ENCODE results near the gene MYL10.
"Not testable (repeated sequence)": the region's sequence is repeated elsewhere in the genome, so short reads cannot be mapped to it uniquely, and the experiment has no call there.

Gene MYL10

DNA sequence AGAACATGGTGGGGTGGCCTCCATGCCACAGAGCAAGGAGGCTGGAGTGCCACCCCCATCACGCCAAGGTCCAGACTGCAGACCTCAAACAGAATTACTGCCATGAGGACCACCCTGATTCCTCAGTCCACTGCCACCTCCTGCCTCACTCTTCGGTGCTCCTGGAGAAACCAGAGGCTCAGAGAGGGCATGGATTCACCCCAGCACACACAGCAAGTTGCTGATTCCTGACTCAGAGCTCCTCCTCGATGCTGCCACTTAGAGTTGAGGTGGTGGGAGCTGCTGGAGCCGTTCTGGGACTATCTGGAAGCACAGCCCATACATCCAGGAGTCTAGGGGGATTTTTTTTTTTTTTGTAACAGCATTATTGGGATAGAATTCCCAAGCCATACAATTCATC is 22.0 kb upstream of the MYL10 start:
- DNase-seq (ENCODE audit: low read depth) = no peak

DNA sequence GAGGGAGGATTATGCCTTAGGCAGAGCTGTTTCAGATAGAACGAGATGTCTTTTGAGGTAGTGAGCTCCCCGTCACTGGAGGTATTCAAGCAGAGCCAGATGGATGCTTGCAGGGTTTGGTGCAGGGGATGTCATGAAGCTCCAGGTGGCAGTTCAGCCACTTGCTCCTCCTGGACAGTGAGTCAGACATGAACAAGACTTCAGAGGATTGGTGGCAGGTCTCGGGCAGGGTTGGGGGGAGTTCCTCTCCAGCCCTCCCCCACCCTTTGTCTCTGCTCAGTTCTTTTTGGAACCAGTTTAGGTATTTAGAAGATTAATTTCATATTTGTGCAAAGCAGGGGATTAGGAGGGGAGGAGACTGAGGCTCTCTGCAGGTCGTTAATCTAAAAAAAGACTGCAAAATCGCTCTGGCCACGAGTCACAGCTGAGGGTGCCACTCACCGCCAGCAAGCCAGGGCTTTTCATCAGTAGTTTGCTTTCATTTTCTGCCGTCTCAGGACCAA is 21.5 kb upstream of the MYL10 start:
- DNase-seq (ENCODE audit: low read depth) = no peak

DNA sequence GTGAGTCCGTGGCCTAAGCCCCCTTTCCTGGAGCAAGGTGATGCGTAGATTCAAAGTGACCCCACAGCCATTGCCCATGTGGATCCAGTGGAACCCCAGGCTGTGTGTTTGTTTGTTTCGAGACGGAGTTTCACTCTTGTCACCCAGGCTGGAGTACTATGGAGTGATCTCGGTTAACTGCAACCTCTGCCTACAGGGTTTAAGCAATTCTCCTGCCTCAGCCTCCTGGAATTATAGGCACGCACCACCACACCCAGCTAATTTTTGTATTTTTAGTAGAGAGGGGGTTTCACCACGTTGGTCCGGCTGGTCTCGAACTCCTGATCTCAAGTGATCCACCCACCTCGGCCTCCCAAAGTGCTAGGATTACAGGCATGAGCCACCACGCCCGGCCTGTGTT is 18.8 kb upstream of the MYL10 start:
- DNase-seq (ENCODE audit: low read depth) = not testable (repeated sequence)

DNA sequence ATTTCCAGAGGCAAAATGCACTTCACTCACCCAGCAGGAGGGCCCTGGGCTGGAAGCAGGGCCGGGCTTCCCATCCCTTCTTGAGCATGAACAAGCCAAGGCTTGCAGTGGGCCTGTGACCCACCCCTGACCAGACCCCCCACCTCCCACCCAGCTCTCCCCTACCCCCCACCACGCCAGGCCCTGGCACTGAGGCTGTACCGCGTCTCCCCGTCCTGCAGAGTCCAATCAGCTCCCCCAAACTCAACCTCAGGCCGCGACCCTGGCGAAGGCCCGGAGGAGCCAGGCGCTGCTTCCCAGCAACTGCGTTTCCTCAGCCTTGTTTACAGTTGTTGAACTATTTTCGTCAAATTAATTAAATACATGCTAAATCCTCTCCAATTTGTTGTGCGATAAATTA is 16.9 kb upstream of the MYL10 start:
- DNase-seq (ENCODE audit: low read depth) = no peak

DNA sequence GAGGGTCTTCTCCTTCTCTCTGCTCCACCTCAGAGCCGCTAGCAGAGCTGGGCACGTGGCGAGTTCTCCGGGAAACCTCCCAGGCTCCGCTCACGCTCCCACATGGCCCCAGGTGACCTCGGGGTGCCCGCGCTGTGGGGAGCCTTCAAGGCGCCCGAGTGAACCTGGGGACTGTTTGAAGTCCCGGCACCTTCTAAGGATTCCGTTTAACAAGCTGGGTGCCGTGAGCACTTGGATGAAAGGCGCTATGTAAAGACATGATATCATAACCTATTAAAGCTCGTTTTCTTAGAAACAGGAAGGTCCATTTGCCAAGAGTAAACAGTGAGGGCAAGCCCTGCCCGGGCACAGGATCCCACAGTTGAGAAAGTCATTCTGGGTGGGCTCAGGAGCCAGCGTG is 15.8 kb upstream of the MYL10 start:
- no peak for DNase-seq (ENCODE audit: low read depth)

DNA sequence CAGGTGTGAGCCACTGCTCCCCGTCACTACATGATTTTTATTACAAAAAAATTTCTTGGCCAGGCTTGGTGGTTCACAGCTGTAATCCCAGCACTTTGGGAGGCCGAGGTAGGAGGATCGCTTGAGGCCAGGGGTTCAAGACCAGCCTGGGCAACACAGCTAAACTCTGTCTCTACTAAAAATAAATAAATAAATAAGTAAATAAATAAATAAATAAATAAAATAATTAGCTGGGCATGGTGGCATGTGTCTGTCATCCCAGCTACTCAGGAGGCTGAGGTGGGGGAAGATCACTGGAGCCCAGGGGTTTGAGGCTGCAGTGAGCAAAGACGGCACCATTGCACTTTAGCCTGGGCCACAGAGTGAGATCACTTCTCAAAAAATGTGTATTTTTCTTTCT is 10.0 kb upstream of the MYL10 start:
- DNase-seq (ENCODE audit: low read depth) = not testable (repeated sequence)

DNA sequence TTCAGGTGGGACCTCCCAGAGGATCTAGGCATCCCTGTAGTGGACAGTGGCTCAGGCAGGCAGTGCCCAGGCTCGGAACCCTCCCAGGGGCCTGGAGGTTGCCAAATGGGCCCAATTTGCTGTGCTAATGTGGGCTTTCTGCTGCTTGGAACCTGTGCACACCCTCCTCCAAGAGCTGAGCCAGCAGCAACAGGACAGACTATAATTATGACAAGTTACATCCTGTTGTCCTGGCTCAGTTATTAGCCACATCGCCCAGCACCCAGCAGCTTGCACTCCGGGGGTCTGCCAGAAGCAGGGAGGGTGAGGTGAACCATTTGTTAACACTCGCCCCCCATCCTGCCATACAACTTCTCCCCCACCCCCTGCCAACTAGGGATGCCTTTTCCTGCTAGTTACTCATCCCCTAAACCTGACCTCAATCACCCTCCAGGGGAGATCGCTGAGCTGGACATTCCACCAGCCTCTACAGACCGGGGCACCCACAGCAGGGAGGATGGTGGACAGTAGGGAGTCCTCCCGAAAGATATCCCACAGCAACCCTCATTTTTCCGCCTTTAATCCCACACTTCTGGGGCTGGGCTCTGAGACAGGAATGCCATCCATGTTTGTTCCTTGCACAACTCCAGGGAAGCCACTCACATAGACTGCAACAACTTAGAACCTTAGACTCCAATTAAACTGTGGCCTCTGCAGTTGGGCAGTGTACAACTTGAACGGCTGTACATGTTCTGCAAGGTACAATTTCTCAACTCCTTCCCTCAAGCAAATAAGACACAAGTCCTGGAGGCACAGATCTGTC is 7.9 kb upstream of the MYL10 start:
- DNase-seq (ENCODE audit: low read depth) = no peak

DNA sequence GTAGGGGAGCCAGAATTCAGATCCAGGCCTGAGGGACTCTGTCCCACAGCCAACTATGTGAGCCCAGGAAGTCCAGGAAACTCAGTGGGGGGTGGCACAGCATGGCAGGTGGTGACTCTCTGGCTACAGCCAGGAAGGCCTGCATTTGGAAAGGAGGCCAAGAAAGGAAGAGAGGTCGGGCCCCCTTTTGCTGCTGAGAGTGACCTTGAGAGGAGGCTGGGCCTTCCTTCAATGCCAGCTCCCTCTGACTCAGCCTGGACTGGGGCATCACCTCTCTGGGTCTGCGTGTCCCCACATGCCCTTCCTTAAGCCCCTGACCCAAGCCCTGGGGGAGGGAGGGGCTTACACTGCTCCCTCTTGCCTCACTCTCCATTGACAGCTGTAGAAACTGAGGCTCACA is 6.4 kb upstream of the MYL10 start:
- no peak for DNase-seq (ENCODE audit: low read depth)

DNA sequence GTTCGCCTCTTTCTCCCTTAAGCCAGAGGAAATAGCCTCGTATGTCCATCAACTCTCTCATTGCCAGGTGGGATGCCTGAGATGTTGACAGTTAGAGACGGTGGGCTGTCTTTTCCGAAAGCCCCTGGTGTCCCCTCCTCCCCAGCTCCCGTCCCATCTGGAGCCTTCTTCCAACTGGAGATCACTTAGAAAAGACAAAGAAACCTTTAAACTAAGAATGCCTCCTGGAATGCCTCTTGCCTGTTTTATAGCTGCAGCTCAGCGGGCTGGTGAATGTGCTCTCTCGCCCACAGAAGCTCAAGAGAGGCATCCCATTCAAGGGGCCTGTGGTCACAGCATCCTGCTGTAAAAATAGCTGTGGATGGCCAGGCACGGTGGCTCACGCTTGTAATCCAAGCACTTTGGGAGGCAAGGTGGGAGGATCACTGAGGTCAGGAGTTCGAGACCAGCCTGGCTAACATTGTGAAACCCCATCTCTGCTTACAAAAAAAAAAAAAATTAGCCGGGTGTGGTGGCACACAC is 5.2 kb upstream of the MYL10 start:
- no peak for DNase-seq (ENCODE audit: low read depth)

DNA sequence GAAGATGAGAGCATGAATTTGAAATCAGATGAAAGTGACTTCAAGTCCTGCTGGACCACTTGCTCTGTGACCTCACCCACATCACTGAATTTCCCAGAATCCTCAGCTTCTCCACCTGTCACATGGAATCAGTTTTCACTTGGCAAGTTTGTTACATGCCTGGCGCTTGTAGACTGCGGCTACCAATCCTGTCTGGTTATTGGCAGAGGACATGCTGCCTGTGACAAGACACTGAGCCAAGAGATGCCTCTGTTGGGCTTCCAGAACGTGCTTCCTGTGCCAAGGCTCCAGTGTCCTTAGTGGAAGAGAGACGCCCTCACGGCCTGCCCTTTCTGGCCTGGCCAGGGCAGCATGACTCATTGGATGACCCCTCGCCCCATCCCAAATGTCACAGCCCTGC is 4.4 kb upstream of the MYL10 start:
- DNase-seq (ENCODE audit: low read depth) = no peak

DNA sequence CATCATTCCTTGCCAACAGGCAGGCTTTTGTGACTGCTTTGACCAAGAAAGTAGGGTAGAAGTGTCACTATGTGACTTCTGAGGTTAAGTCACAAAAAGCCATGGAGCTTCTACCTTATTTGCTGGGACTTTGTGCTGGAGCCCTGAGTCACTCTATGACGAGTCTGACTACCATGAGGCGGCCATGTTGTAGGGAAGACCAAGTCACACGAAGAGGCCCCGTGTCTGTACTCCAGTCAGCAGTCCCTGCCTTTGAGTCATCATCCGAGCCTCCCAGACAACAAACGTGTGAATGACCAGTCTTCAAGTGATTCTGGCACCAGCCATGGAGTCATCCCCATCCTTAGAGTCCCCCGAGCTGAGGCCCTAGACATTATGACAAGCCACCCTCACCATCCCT is 3.5 kb upstream of the MYL10 start:
- DNase-seq (ENCODE audit: low read depth) = no peak

DNA sequence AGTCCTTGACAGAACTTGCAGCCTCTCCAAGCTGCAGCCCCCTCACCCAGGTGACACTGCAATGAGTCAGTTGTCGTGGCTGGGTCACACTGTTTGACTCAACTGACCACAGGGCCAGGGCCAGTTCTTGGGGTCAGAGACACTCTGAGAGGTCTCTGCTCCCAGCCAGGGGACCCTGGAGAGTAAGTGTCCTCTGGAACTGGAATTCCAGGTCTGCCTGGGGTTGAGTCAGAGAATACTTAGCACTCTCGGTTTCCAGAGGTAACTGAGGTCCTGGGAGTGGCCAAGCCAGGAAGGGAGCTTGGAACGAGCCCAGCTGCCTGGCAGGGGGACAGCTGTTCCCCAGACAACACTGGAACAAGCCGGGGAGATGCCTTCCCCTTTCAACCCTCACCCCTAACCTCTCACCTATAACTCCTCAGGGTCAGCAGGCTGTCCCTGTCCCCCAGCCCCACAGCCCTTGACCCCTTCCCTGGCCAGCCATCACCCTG is 2.2 kb upstream of the MYL10 start:
- DNase-seq (ENCODE audit: low read depth) = no peak

DNA sequence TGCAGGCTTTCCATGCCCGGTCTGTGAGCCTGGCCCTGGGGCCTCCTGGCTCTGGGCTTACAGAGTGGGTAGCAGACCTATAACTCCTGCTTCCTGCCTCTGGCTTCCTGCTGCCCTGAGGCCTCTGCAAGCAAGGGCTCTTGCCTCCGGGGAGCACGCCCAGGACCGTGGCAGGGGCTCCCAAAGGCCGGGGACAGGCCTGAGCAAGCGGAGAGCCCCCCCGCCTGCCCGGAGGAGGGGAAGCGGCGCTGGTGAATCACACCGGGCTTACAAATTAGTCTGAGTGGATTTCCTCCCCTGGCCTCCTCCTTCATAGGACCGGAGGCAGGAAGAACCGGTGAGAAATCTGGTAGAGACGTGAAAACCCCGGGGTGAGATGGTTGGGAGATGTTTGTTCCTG is 1.5 kb upstream of the MYL10 start:
- DNase-seq (ENCODE audit: low read depth) = no peak

DNA sequence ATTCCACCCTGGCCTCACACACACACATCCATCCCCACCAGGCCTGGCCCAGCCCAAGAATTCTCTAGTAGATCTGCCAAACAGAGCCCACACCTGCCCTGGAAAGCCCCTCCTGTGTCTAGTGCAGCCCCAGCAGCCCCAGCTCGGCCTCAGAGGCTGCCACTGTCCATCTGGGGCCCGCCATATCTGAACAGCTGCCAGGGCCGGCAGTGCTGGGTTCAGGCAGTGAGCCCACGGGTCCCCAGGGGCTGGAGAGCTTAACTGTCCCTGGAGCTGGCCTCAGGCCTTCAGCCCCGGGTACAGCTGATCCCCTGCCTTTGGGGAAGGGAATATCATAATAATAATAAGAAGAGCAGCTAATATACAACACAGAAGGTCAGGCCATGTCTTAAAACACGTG is 574 bp downstream of the MYL10 start:
- no peak for DNase-seq (ENCODE audit: low read depth)

DNA sequence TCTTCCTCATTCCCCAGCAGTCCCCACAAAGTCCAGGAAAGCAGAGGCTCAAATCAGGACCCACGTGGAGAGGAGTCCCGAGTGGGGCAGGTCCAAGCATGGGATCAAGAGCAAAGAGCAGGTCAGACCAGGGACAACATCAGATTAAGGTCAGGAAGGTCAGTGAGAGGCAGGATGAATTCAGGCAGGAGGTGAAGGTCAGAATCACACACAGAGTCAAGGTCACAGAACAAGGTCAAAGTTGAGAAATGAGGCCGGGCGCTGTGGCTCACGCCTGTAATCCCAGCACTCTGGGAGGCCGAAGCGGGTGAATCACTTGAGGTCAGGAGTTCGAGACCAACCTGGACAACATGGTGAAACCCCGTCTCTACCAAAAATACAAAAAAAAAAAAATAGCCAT is 2.3 kb downstream of the MYL10 start:
- DNase-seq (ENCODE audit: low read depth) = no peak

DNA sequence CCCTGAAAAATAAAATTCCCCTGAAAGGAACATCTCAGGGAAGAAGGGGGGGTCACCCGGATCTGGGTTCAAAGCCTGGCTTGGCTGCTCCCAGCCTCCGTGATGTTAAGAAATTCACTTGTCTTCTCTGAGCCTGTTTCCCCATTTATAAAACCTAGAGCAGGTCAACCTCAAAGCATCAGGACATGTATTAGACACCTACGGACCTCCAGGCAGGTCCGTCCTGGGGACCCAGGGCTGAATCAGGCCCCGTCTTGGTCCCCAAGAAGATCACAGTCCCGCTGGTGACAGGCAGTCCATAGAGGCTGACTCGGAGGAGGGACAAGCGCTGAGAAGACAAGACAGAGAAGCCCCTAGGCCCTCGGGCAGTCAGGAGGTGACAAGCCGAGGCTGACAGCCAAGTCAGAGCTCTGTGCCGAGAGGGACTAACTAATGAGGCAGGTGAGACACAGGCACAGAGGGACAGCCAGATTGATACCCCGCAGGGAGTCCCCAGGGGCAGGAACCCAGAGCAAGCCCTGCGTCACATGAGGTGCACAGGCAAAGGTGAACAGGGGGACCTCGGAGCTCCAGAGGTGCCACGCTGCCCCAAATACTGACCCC is 2.9 kb downstream of the MYL10 start:
- DNase-seq (ENCODE audit: low read depth) = no peak

DNA sequence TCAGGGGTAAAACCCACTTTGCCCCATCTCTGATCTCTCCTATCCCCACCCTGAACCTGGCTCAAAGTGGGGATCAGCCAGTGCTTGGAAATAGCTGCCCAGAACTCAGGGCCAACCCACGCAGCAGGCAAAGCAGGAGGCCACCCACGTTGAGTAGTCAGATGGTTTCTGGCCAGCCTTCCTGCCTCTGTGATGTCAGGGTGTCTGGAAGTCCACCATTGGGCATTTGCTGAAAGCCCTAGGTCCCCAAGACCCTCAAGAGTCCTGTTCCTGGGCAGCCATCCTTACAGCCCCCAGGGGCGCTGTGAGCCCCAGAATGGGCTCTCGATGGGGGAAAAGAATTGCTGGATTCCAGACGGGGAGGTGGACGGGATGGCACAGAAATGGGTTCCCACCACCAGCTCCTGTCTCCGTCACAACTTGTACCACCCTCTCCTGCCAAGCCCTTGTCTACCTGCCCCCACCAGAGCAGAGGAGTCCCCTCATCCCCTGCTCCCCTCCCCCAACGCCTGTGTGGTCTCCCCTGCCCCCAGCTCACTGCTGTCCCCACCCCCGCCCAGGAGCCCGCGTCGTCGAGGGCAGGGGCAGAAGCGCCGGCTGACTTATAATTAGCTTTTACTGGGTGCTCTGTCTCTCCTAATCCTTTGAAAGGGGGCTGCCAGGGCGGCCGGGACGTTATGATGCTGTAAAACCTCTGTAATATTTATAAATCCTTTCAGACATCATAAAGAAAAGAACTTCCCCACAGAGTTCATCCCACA is 3.9 kb downstream of the MYL10 start:
- no peak for DNase-seq (ENCODE audit: low read depth)

DNA sequence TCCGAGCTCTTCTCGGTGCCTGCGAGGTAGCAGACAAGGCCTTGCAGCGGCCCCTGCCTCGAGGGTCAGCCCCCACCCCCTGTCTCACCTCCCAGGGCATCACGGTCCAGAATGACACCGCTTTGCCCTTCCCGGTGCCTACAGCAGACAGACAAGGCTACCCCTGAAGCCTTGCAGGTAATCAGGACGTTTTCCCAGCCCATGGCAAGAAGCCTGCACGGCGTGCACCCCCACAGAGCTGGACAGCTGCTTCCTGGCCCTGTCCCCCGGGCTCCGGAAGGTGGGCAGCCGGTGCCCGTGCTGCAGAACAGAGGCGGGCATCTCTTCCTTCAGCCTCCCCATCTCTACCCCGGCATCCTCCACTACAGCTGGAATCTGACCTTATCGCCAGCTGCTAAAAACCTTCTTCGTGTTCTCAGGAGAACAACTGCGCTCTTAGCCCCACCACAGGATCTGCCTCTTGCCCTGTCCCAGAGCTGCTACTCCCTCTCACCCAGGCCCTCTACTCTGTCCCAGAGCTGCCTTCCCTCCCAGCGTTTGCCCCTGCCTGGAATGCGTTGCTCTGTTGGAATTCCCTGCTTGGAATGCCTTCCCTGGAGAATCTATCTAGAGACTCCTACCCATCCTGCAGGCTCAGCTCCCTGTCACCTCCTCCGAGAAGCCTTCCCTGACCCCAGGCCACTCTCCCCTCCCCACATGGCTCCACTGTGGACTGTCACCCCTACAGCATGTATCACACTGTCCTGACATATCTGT is 4.7 kb downstream of the MYL10 start:
- no peak for DNase-seq (ENCODE audit: low read depth)

DNA sequence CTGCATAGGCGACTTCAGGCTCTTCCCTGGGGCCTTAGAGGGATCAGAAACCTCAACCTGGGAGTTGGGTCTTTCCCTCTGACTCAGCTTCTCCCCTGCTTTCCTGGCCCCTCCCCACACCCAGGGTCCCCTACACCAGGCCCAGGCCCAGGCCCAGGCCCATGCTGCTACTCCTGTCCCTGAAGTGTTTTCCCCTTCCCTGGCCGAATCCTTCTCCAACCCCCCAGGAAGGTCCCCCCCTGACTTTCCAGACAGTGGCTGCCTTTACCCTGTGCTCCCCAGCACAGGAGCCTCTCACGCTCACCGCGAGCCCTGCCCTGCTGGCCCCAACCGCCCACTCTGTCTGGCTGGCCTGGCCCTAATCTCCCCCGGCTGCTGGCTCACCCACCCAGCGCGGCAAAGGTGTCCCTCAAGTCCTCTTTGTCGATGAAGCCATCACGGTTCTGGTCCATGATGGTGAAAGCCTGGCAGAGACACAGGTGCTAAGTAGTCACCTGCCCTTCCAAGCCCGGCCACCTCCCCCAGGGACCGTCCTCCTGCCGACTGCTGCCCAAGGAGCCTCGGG is 6.4 kb downstream of the MYL10 start:
- DNase-seq (ENCODE audit: low read depth) = no peak

DNA sequence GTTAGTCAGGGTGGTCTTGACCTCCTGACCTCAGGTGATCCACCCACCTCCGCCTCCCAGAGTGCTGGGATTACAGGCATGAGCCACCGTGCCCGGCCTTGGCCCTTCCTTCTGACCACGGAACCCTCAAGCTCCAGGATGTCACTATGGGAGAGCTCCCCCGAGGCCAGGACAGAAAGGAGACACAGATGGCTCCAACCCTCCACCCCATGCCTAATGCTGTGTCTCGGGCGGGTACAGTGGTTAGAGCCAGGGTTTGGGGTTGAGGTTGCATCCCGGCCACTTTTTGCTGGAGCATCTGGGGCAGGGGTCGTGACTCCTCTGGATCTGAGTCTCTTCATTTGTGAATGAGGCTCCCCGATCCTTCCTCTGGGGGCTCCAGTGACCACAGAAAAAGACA is 8.1 kb downstream of the MYL10 start:
- no peak for DNase-seq (ENCODE audit: low read depth)

DNA sequence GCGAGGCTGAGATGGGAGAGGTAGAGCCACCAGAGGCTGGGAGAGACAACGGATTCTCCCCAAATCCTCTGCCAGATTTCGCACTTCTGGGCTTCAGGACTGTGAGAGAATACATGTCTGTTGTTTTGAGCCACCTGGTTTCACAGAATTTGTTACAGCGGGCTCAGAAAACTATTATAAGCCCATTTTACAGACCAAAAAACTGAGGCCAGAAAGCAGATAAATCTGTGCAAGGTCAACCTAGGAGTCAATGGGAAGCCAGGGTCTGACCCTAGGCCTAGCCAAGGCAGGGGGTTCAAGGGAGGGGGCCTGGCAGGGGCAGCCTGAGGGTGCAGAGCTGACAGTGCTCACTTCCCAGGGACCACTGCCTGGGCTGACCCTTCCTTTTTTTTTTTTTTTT is 8.7 kb downstream of the MYL10 start:
- DNase-seq (ENCODE audit: low read depth) = no peak

DNA sequence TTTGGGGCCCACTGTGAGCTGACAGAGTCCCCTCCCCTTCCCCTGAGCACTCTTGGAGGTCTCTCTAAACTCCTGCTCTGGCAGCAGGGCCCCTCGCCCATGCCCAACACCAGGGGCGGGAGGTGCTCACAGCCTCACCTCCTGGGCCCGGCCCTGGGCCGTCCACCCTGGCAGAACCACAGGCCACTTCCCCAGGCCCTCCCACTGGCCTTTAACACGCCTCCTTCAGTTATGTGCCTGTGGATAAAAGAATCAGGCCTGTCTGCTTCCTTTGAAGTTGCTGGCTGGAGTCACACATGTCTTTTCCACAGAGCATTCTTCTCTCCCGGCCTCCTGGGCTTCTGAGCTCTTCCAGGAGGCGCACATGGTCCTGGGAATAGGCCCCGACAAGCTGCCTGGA is 10.2 kb downstream of the MYL10 start:
- no peak for DNase-seq (ENCODE audit: low read depth)

Data from stimulated activated CD8-positive, alpha-beta memory T cell treated with anti-CD3 and anti-CD28 coated beads, Interleukin-4, amount 100 ng/mL, for 24 hours (primary cell).